Measurements from ENCODE around the gene OPN1MW.
"Not testable (repeated sequence)": the region's sequence is repeated elsewhere in the genome, so short reads cannot be mapped to it uniquely, and the experiment has no call there.

OPN1MW gene

DNA sequence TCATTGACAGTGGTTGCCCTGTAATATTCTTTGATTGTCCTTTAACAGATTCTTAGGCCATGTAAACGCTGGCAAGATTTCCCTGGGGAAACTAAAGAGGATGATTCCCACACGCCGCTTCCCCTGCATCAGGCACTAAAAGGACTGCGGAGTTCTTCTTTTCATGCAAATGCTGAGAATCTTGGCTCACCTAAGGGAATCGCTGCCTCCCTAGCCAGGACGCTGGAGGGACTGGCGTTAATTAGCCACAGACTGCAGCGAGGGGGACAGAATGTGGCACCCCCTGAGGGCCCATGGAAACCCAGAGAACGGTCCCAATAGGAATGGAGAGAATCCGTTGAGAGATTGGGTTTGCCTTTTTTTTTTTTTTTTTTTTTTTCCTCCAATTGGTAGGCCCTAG lies 29.1 kb downstream of the OPN1MW start:
- not testable (repeated sequence) for DNase-seq

DNA sequence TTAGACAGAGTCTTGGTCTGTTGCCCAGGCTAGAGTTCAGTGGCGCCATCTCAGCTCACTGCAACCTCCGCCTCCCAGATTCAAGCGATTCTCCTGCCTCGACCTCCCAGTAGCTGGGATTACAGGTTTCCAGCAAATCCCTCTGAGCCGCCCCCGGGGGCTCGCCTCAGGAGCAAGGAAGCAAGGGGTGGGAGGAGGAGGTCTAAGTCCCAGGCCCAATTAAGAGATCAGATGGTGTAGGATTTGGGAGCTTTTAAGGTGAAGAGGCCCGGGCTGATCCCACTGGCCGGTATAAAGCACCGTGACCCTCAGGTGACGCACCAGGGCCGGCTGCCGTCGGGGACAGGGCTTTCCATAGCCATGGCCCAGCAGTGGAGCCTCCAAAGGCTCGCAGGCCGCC lies 37.1 kb downstream of the OPN1MW start, which contains the start of gene OPN1MW2:
Gene OPN1MW2, plus strand, starts transcription at position 301 of the 400 bp plus-strand sequence. Its CDS starts 60 bp downstream, at position 361.
- DNase-seq = not testable (repeated sequence)

DNA sequence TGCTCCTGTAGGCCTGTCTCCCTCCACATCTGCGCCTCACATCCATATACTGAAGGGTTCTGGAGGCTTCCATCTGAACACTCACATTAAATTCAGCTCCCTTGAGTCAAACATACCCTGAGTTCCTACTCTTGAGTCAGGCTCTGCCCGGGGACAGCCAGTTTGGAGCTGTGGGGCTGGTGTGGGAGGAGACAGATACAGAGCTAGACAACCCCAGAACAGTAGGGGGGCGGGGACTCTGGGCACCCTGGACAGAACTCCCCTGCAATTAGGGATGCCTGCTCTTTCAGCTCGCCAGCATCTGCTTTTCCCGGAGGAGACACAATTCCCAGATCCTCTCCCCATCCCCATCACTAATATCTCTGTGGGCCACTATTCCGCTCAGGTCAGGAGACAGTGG lies 42.9 kb downstream of the OPN1MW start:
- not testable (repeated sequence) for DNase-seq

DNA sequence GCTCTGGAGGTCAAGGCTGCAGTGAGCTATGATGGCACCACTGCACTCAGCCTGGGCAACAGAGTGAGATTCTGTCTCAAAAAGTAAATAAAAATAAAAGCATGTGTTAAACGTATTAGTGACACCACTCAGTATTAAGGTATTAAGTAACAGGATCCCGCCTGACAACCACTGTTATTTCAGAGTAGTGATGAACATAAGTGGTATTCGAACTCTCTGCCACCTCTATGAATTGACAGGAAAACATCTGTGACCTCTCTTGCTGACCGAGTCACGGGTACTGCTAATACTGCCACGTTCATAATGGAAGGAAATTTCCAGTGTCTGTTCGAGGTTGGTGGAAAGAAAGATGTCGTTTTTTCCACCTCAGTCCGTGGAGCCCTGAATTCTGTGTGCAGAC lies 44.3 kb downstream of the OPN1MW start:
- DNase-seq = not testable (repeated sequence)

DNA sequence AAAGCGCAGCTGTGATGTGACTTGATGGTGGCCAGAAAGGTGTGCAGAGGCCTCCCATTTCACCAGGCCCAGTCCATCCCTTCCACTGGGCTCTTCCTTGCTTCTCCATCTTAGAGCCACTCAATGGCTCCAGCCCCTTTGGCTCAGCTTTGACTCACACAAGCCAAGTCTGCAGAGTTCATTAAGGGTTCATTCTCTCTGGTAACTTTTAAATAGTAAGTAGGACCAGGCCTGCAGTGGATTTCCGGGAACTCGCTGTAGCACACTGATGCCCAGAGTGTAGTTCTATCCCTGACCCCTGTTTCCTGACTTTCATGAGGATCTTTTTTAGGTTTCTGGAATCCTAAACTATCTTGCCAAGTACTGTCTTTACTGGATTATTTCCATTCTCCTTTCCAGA lies 49.0 kb downstream of the OPN1MW start:
- DNase-seq = not testable (repeated sequence)

DNA sequence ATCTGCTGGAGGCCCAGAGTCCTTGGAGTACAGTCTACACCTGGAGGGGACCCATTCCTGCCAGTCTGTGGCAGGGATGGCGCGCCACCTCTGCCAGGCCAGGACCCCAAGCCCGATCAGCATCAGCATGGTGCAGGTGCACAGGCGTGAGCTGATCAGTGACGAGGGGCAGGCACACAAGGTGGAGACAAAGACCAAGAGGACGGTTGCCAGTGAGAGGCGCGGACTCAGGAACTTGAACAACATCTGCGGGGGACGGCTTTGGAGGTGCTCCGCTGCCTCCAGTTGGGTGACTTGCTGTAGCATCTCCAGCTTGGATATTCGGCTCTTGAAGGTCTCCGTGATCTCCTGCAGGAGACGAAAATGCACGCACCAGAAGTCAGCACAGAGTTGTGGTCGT lies 51.2 kb downstream of the OPN1MW start:
- DNase-seq = not testable (repeated sequence)

DNA sequence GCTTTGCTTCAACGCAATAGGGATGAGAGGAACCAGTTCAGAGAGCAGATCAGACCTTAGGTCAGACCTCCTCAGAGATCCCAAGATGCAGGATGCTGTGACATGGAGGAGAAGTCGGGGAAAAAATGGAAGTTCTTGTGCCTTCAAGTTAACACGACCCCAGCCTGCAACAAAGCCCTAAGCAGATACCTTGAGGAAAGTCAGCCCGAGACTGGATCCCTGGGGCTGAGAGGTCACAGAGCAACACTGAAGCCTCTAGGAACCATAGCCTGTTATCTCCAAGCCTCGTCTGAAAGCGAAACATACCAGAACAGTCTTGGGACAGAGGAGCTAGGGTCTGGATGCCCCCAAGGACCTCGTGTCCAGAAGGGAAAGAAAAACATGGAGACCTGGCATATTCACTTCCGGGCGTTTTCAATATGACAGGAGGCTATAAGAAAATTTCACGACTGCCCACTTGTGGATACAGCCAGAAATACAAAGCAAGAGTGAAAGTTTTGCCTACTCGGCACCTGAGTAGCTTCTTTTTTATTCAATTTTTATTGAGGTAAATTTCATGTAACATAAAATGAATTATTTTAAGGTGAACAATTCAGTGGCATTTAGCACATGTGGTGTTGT lies 56.7 kb downstream of the OPN1MW start:
- DNase-seq = not testable (repeated sequence)

DNA sequence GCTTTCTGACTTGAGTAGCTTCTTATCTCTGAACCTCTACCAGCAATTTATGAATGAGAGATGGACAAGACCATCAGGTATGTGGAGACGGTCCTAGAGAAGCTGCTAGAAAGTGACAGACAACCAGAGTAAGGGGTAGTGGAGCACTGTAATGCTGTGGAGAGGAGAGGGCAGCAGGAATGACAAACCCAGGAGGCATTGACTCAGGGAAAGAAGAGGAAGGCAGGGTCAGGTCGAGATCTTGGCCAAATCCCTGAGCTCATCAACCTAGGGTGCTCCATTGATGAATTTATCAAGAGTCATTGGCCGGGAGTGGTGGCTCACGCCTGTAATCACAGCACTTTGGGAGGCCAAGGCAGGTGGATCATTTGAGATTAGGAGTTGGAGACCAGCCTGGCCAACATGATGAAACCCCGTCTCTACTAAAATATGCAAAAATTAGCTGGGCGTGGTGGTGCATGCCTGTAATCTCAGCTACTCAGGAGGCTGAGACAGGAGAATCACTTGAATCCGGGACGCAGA lies 57.6 kb downstream of the OPN1MW start:
- DNase-seq = not testable (repeated sequence)

All from NCI-H1048 (cell line).